HG03135 (cell line): Measurements from ENCODE around the gene KRT4.
"Not testable (repeated sequence)": the region's sequence is repeated elsewhere in the genome, so short reads cannot be mapped to it uniquely, and the experiment has no call there.

Experiments used
- ATAC-seq: cut with Tn5 transposase; IDR thresholded peaks from one replicate; pipeline ENCODE4 v1.9.1; 2021; ENCODE audit warnings: mild to moderate bottlenecking, moderate library complexity; ENCODE audit not compliant: unreplicated experiment

KRT4 gene

GRCh38 chr12:52813885-52814709 is at the start of gene KRT4:
KRT4 (minus strand) TSS chr12:52814116; CDS start chr12:52814058, 58 bp downstream.
- no peak for ATAC-seq

GRCh38 chr12:52862023-52862422 is 48.1 kb upstream of the KRT4 start:
- ATAC-seq, result no peak

- no peak for ATAC-seq
Observed at GRCh38 chr12:52861511-52861910, 47.6 kb upstream of the KRT4 start.

- no peak for ATAC-seq
Observed at GRCh38 chr12:52860102-52860823, 46.3 kb upstream of the KRT4 start.

GRCh38 chr12:52857500-52857899 is 43.6 kb upstream of the KRT4 start:
- ATAC-seq, result no peak

- ATAC-seq, result no peak
Observed at GRCh38 chr12:52856787-52857186, 42.9 kb upstream of the KRT4 start.

GRCh38 chr12:52856077-52856476 is 42.2 kb upstream of the KRT4 start:
- ATAC-seq, result not testable (repeated sequence)

GRCh38 chr12:52851787-52852186 is 37.9 kb upstream of the KRT4 start:
- no peak for ATAC-seq

- no peak for ATAC-seq
Observed at GRCh38 chr12:52850681-52851080, 36.8 kb upstream of the KRT4 start.

GRCh38 chr12:52849511-52849910 is 35.6 kb upstream of the KRT4 start:
- ATAC-seq, result no peak

- ATAC-seq, result no peak
Observed at GRCh38 chr12:52848661-52849255, 34.8 kb upstream of the KRT4 start, which contains the start of gene KRT78. KRT78 (minus strand) TSS chr12:52848994; CDS start chr12:52848930, 64 bp downstream.

GRCh38 chr12:52847335-52848102 is 33.6 kb upstream of the KRT4 start:
- no peak for ATAC-seq

GRCh38 chr12:52846356-52846970 is 32.5 kb upstream of the KRT4 start:
- no peak for ATAC-seq

- no peak for ATAC-seq
Observed at GRCh38 chr12:52845946-52846345, 32.0 kb upstream of the KRT4 start.

- ATAC-seq, result no peak
Observed at GRCh38 chr12:52844386-52844785, 30.5 kb upstream of the KRT4 start.

GRCh38 chr12:52839436-52840105 is 25.7 kb upstream of the KRT4 start:
- no peak for ATAC-seq

GRCh38 chr12:52838609-52839435 is 24.9 kb upstream of the KRT4 start:
- no peak for ATAC-seq

GRCh38 chr12:52837781-52838608 is 24.1 kb upstream of the KRT4 start:
- no peak for ATAC-seq
